Suppressor macrophage treated with lipopolysaccharide for 4 hours (primary cell): ENCODE measurements around the gene GABRG3.
"Not testable (repeated sequence)": the region's sequence is repeated elsewhere in the genome, so short reads cannot be mapped to it uniquely, and the experiment has no call there.

Experiments used
- DNase-seq: peaks from one replicate; pipeline ENCODE4 v3.0.0-alpha.2; 2020

GABRG3 gene

GRCh38 chr15:27191515-27191914 is 220.5 kb downstream of the GABRG3 start:
- DNase-seq, result not testable (repeated sequence)

- no peak for DNase-seq
Measured at GRCh38 chr15:27196691-27197090, 225.7 kb downstream of the GABRG3 start.

- no peak for DNase-seq
Measured at GRCh38 chr15:27201425-27201824, 230.4 kb downstream of the GABRG3 start.

- DNase-seq, result no peak
Measured at GRCh38 chr15:27210176-27210575, 239.2 kb downstream of the GABRG3 start.

- DNase-seq, result no peak
Measured at GRCh38 chr15:27214032-27214431, 243.1 kb downstream of the GABRG3 start.

GRCh38 chr15:27214961-27215360 is 244.0 kb downstream of the GABRG3 start:
- no peak for DNase-seq

GRCh38 chr15:27218426-27218825 is 247.4 kb downstream of the GABRG3 start:
- no peak for DNase-seq

- no peak for DNase-seq
Measured at GRCh38 chr15:27219636-27220035, 248.7 kb downstream of the GABRG3 start.

GRCh38 chr15:27220199-27220598 is 249.2 kb downstream of the GABRG3 start:
- no peak for DNase-seq

- DNase-seq, result no peak
Measured at GRCh38 chr15:27222479-27222878, 251.5 kb downstream of the GABRG3 start.

- DNase-seq, result no peak
Measured at GRCh38 chr15:27223179-27223578, 252.2 kb downstream of the GABRG3 start.

GRCh38 chr15:27231811-27232210 is 260.8 kb downstream of the GABRG3 start:
- DNase-seq, result no peak

GRCh38 chr15:27232876-27233275 is 261.9 kb downstream of the GABRG3 start:
- DNase-seq, result no peak

- DNase-seq, result no peak
Measured at GRCh38 chr15:27234593-27234992, 263.6 kb downstream of the GABRG3 start.

GRCh38 chr15:27235161-27235560 is 264.2 kb downstream of the GABRG3 start:
- no peak for DNase-seq

- no peak for DNase-seq
Measured at GRCh38 chr15:27235681-27236080, 264.7 kb downstream of the GABRG3 start.

- no peak for DNase-seq
Measured at GRCh38 chr15:27237319-27237939, 266.4 kb downstream of the GABRG3 start.

GRCh38 chr15:27238209-27238608 is 267.2 kb downstream of the GABRG3 start:
- DNase-seq, result no peak

GRCh38 chr15:27238707-27239423 is 267.9 kb downstream of the GABRG3 start:
- no peak for DNase-seq

- no peak for DNase-seq
Measured at GRCh38 chr15:27241943-27242342, 271.0 kb downstream of the GABRG3 start.

- DNase-seq, result no peak
Measured at GRCh38 chr15:27244047-27244446, 273.1 kb downstream of the GABRG3 start.

GRCh38 chr15:27248251-27248650 is 277.3 kb downstream of the GABRG3 start:
- no peak for DNase-seq

GRCh38 chr15:27249046-27249759 is 278.2 kb downstream of the GABRG3 start:
- DNase-seq, result no peak

GRCh38 chr15:27249760-27250109 is 278.8 kb downstream of the GABRG3 start:
- no peak for DNase-seq
